GM10248 (cell line): ENCODE measurements around the gene DTNBP1.

Experiments
- CTCF ChIA-PET: fragments of 300-600 bp; sonication (Branson Sonifier 250); formaldehyde crosslinking; extraction: SDS; loops from one replicate; lab custom pipeline; 2021; ENCODE audit warnings: antibody characterized with exemption; lab: Yijun Ruan, JAX
- POLR2A ChIA-PET: fragments of 350-650 bp; sonication (Branson Sonifier 250); formaldehyde crosslinking; extraction: SDS; loops from one replicate; lab custom pipeline; 2020; ENCODE audit warnings: antibody characterized with exemption; lab: Yijun Ruan, JAX
- DNase-seq: peaks from one replicate; pipeline ENCODE4 v3.0.0; 2012; ENCODE audit errors: extremely low spot score
- TF ChIP-seq, protein P1 (sequence below): IDR thresholded peaks from 2 replicates; pipeline ENCODE4 v1.5.1; 2012; ENCODE audit warnings: mild to moderate bottlenecking, low read depth; ENCODE audit errors: extremely low read depth, missing control alignments, control extremely low read depth

Gene DTNBP1

DNA sequence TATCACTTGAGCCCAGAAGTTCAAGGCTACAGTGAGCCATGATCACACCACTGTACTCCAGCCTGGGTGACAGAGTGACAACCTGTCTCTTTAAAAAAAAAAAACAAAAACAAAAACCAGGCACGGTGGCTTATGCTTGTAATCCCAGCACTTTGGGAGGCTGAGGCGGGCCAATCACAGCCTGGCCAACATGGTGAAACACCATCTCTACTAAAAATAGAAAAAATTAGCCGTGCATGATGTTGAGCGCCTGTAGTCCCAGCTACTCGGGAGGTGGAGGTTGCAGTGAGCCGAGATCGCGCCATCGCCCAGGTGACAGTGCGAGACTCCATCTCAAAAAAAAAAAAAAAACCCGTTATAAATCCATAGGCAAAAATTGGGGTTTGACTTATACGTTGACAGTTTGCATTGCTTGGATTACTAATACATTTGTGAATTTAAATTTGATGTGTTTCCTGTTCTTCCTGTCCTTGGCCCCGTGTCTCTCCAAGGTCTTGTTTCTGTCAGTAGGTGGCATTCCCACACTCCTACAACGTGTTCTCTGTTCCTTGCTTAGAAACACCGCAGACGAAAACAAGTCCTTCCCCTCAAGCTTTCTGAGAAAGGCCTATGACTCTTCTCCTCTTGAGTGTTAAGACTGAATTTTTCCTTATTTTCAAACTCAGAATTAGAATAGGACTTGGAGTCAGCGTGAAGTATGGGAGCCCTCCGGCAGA is 147.0 kb downstream of the DTNBP1 start:
- TF ChIP-seq, protein P1, sequence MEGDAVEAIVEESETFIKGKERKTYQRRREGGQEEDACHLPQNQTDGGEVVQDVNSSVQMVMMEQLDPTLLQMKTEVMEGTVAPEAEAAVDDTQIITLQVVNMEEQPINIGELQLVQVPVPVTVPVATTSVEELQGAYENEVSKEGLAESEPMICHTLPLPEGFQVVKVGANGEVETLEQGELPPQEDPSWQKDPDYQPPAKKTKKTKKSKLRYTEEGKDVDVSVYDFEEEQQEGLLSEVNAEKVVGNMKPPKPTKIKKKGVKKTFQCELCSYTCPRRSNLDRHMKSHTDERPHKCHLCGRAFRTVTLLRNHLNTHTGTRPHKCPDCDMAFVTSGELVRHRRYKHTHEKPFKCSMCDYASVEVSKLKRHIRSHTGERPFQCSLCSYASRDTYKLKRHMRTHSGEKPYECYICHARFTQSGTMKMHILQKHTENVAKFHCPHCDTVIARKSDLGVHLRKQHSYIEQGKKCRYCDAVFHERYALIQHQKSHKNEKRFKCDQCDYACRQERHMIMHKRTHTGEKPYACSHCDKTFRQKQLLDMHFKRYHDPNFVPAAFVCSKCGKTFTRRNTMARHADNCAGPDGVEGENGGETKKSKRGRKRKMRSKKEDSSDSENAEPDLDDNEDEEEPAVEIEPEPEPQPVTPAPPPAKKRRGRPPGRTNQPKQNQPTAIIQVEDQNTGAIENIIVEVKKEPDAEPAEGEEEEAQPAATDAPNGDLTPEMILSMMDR: no peak
- ChIA-PET POLR2A (no interaction called here), CTCF (no interaction called here)
- no peak for DNase-seq

DNA sequence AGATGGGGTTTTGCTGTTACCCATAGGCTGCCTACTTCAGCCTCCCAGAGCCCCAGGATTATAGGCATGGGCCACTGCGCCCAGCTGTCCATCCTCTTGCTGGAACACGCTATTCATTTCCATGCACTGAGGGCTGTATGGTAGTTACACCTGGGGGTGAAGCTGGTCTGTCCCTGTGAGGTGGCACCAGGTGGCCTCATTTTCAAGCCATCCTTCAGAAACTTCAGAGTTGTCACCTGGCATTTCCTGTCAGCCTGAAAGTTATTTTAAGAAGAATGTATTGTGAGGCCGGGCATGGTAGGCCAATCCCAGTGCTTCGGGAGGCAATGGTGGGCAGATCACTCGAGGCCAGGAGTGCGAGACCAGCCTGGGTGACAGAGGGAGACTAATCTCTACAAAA is 147.6 kb downstream of the DTNBP1 start:
- CTCF ChIA-PET: interaction anchor here (1.0 kb wide), 1 partner anchor 57 kb away, joined by 4 read pairs; no protein-coding TSS in a partner anchor
- DNase-seq: no peak
- POLR2A ChIA-PET: no interaction called here
- TF ChIP-seq, protein P1: no peak

DNA sequence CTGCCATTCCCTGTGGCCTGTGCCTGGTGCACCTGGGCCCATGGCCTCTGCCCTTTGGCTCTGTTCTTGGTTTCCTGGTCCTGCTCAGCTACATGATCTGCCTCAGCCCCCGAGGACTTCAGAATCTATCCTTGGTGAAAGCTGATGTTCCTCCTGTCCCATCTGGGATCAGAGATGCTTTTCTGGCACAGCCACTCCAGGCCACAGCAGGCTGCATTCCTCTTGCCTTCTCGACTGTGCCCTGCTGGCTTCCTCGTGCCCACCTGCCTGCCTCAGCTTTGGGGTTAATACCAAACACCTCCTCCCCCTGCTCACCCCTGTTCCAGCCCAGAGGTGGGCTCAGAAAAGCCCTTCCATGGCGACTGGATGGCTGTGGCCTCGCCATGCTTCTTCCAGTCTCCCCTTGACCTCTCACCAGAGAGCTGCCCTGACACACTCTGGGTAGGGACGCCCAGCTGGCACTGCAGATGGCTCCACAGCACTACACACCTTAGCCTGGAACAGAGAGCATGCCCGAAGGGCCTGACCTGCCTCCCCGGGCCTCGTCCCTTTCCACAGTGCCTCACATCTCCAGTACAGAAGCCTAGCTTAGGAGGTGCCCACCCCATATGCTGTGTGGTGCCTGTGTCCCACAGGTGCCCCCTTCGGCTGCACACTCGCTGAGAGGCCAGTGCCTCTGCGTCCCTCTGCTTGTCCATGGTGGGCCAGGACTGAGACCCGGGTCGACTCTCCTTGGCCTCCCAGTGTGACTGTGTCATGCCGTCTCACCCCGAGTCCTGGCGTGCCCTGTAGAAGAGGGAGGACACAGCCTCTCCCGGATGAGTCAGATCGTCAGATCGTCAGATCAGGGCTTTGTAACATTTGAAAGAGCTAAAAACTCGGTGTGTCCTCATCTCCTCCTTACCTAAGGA is 148.8 kb downstream of the DTNBP1 start:
- ChIA-PET POLR2A (no interaction called here), CTCF (interaction anchor here (1.0 kb wide), 1 partner anchor 58 kb away, joined by 4 read pairs; no protein-coding TSS in a partner anchor)
- DNase-seq: no peak
- TF ChIP-seq, protein P1: no peak

DNA sequence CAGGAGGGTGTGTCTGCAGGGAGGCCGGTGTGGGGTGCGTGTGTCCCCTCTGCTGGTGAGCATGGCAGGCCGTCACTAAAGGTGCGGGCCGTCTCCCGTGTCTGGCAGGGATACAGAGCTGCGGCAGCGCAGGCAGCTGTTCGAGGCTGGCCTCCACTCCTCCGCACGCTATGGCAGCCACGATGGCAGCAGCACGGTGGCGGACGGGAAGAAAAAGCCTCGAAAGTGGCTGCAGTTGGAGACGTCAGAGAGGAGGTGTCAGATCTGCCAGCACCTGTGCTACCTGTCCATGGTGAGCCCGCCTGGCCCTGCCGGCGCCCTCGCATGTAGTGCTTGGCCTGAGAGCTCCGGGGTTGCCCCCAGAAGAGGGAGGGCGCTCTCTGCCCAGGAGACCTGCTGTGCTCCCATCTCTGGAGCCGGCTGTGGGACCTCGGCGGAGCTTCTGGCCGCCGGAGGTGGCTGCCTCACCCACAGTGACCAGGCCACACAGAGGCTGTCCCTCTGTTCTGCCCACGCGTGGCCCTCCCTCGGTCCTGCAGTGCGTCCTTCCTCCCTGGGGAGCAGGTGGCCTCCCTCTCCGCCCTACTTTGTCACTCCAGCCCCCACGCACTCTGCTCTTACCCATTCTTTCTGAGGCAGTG is 149.6 kb downstream of the DTNBP1 start:
- ChIA-PET POLR2A (no interaction called here), CTCF (interaction anchor here (0.8 kb wide), 1 partner anchor 111 kb away, joined by 3 read pairs; no protein-coding TSS in a partner anchor)
- TF ChIP-seq, protein P1: no peak
- no peak for DNase-seq

DNA sequence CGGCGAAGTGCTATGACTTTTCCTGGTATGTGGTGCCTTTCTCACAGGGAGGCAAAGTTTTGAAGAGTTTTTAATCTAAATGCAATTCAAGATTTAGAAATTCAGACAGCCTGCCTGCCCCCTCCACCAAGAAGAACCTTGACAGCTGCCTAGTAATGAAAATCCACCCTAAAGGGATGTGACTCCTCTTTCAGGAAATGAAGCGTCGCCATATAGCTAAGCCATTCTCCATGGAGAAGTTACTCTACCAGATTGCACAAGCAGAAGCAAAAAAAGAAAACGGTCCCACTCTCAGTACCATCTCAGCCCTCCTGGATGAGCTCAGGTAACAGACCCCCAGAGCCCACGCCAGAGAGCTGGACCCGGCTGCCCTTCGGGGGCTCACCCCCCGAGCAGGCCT is 150.1 kb downstream of the DTNBP1 start:
- TF ChIP-seq, protein P1: no peak
- ChIA-PET CTCF (interaction anchor here (0.8 kb wide), 1 partner anchor 112 kb away, joined by 3 read pairs; no protein-coding TSS in a partner anchor), POLR2A (no interaction called here)
- no peak for DNase-seq

DNA sequence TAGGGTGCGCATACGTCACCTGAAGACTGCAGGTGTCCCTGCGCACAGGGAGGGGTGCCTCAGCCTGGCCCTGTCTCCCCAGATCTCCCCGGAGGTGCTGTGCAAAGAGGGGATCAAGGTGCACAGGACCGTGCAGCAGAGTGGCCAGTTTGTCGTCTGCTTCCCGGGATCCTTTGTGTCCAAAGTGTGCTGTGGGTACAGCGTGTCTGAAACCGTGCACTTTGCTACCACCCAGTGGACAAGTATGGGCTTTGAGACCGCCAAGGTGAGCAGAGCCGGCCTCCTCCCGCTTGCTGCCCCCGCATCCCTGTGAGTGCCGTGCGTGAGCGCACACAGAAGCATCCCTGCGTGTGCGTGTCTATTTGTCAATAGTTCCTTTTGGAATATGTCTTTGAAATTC is 150.7 kb downstream of the DTNBP1 start:
- ChIA-PET POLR2A (no interaction called here), CTCF (interaction anchor here (0.9 kb wide), 1 partner anchor 44 kb away, joined by 3 read pairs; no protein-coding TSS in a partner anchor)
- TF ChIP-seq, protein P1: no peak
- no peak for DNase-seq
